ENCODE results near the gene ZFAND6. TPM values are rescaled to one million over a fixed set of nuclear protein-coding genes. Genes with fewer than 3 reads are reported as not detected.

ZFAND6 gene
- total RNA-seq, 4 donors from 2014 or later, result 215 to 324 (median 226) TPM

GRCh38 chr15:80184554-80184953 lies 125.1 kb downstream of the ZFAND6 start:
- no peak overlapping the region for H3K27ac ChIP-seq
- peaks cover 3 to 6% of the 10 kb centered on the region in 2 donors for H3K4me1 ChIP-seq
- TF ChIP-seq, protein P1, sequence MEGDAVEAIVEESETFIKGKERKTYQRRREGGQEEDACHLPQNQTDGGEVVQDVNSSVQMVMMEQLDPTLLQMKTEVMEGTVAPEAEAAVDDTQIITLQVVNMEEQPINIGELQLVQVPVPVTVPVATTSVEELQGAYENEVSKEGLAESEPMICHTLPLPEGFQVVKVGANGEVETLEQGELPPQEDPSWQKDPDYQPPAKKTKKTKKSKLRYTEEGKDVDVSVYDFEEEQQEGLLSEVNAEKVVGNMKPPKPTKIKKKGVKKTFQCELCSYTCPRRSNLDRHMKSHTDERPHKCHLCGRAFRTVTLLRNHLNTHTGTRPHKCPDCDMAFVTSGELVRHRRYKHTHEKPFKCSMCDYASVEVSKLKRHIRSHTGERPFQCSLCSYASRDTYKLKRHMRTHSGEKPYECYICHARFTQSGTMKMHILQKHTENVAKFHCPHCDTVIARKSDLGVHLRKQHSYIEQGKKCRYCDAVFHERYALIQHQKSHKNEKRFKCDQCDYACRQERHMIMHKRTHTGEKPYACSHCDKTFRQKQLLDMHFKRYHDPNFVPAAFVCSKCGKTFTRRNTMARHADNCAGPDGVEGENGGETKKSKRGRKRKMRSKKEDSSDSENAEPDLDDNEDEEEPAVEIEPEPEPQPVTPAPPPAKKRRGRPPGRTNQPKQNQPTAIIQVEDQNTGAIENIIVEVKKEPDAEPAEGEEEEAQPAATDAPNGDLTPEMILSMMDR (IDR thresholded peaks at IDR 0.05), result no peak
- no peak for TF ChIP-seq POLR2A (IDR thresholded peaks at IDR 0.05)
- intact Hi-C loops (cut with DNase I), result no loop called here
- no peaks in the 10 kb centered on the region for H3K27me3 ChIP-seq
- no peak overlapping the region for H3K4me3 ChIP-seq (replicated peaks in 1 of 3)
- WGBS, 2 donors, result 89 to 95% methylated on average over 7 of the region's 7 CpGs
- H3K9me3 ChIP-seq, result no peaks in the 10 kb centered on the region
- peaks cover 3 to 18% of the 10 kb centered on the region in 2 donors for H3K36me3 ChIP-seq
- no peak for DNase-seq

- H3K36me3 ChIP-seq, result peaks cover 3 to 18% of the 10 kb centered on the region in 2 donors
Measured at GRCh38 chr15:80185152-80185551, 125.7 kb downstream of the ZFAND6 start.

GRCh38 chr15:80186066-80186465 lies 126.6 kb downstream of the ZFAND6 start:
- TF ChIP-seq, protein P1 (IDR thresholded peaks at IDR 0.05), result no peak
- no peak for TF ChIP-seq POLR2A (IDR thresholded peaks at IDR 0.05)
- Histone ChIP-seq H3K27me3 (no peaks in the 10 kb centered on the region), H3K27ac (no peak overlapping the region), H3K36me3 (peaks cover 3 to 12% of the 10 kb centered on the region in 2 donors), H3K9me3 (no peaks in the 10 kb centered on the region), H3K4me3 (replicated peaks in 1 of 3) (no peak overlapping the region), H3K4me1 (peaks cover 3 to 6% of the 10 kb centered on the region in 2 donors)
- DNase-seq, result no peak
- 100% methylated on average over 4 to 7 of the region's 7 CpGs for WGBS, 2 donors
- intact Hi-C loops (cut with DNase I), result no loop called here

More at GRCh38 chr15:80185152-80185551, 125.7 kb downstream of the ZFAND6 start:
- no peak overlapping the region for H3K27ac ChIP-seq
- intact Hi-C loops (cut with DNase I), result no loop called here
- no peak for DNase-seq
- no peaks in the 10 kb centered on the region for H3K27me3 ChIP-seq
- H3K4me3 ChIP-seq (replicated peaks in 1 of 3), result no peak overlapping the region
- peaks cover 3 to 6% of the 10 kb centered on the region in 2 donors for H3K4me1 ChIP-seq
- no peak for TF ChIP-seq POLR2A (IDR thresholded peaks at IDR 0.05)
- TF ChIP-seq, protein P1 (IDR thresholded peaks at IDR 0.05), result no peak
- WGBS, 2 donors, result 97 to 100% methylated on average over 2 of the region's 2 CpGs
- no peaks in the 10 kb centered on the region for H3K9me3 ChIP-seq

- DNase-seq, result no peak
- no peak overlapping the region for H3K4me3 ChIP-seq (replicated peaks in 1 of 3)
- H3K27ac ChIP-seq, result no peak overlapping the region
- H3K9me3 ChIP-seq, result no peaks in the 10 kb centered on the region
- TF ChIP-seq, protein P1 (IDR thresholded peaks at IDR 0.05), result no peak
- no peak for TF ChIP-seq POLR2A (IDR thresholded peaks at IDR 0.05)
- peaks cover 0 to 11% of the 10 kb centered on the region in 2 donors for H3K36me3 ChIP-seq
- H3K4me1 ChIP-seq, result peaks cover 3 to 6% of the 10 kb centered on the region in 2 donors
- intact Hi-C loops (cut with DNase I), result no loop called here
- 100% methylated on average over 1 of the region's 1 CpG for WGBS, 2 donors
- no peaks in the 10 kb centered on the region for H3K27me3 ChIP-seq
Measured at GRCh38 chr15:80186597-80186996, 127.1 kb downstream of the ZFAND6 start.

Small RNA genes lying within 50 kb of the gene (small RNA-seq; reads per million reads assigned to genes)
- gene RF00017, result not detected

Other genes starting within 250 kb of the ZFAND6 start
- 10 to 100 TPM; 18.2 to 29.5 (median 23.5) TPM for gene MTHFS, start 162.7 kb upstream of the ZFAND6 start, total RNA-seq
- 1 to 10 TPM in 2 of 4 donors, under 1 TPM in 1, not detected in 1; 0.83 to 4.7 (median 2.0) TPM for gene BCL2A1, start 88.5 kb upstream of the ZFAND6 start, total RNA-seq
- 10 to 100 TPM; 14.0 to 30.2 (median 21.2) TPM for gene FAH, start 93.3 kb downstream of the ZFAND6 start, total RNA-seq
- gene CTXND1, start 192.5 kb downstream of the ZFAND6 start, total RNA-seq, result under 1 TPM in 3 of 4 donors, not detected in 1; 0.13 to 0.27 (median 0.24) TPM

Measured in thyroid gland (tissue), 4 donors.